RWPE2 (cell line): ENCODE data around the gene MOGAT3.

ENCODE experiments used
- ATAC-seq: fragments of 200-7000 bp; cut with Tn5 transposase; 3 replicates; pipeline ENCODE4 v1.9.1; 2021; ENCODE audit warnings: low read depth
- DNase-seq: peaks from one replicate; pipeline ENCODE4 v3.0.0-alpha.2; 2020; ENCODE audit warnings: low spot score
- H3K27ac ChIP-seq: fragments of 450-650 bp; 2 replicates; pipeline ENCODE4 v1.5.1; 2017; ENCODE audit warnings: mild to moderate bottlenecking; ENCODE audit not compliant: poor library complexity, severe bottlenecking
- H3K27me3 ChIP-seq: fragments of 250-450 bp; sonication (Bioruptor Pico); 2 replicates; pipeline ENCODE4 v1.5.1; 2021; ENCODE audit warnings: mild to moderate bottlenecking, moderate library complexity; ENCODE audit not compliant: insufficient read depth, poor library complexity, severe bottlenecking
- H3K36me3 ChIP-seq: fragments of 250-450 bp; sonication (Bioruptor Pico); 2 replicates; pipeline ENCODE4 v1.5.1; 2020; ENCODE audit warnings: low read depth, mild to moderate bottlenecking, moderate library complexity
- H3K4me1 ChIP-seq: fragments of 250-450 bp; sonication (Bioruptor Pico); 2 replicates; pipeline ENCODE4 v1.5.1; 2021; ENCODE audit warnings: mild to moderate bottlenecking, moderate library complexity; ENCODE audit not compliant: insufficient read depth, poor library complexity, severe bottlenecking
- H3K4me3 ChIP-seq: fragments of 250-450 bp; sonication (Bioruptor Pico); 2 replicates; pipeline ENCODE4 v1.5.1; 2021; ENCODE audit warnings: mild to moderate bottlenecking, moderate library complexity; ENCODE audit not compliant: severe bottlenecking
- H3K9me3 ChIP-seq: fragments of 250-450 bp; sonication (Bioruptor Pico); 2 replicates; pipeline ENCODE4 v1.5.1; 2021; ENCODE audit warnings: mild to moderate bottlenecking, moderate library complexity; ENCODE audit not compliant: severe bottlenecking
- TF ChIP-seq, protein P1 (sequence below): fragments of 450-650 bp; IDR thresholded peaks from one replicate; pipeline ENCODE4 v1.5.1; 2017; ENCODE audit warnings: mild to moderate bottlenecking, moderate library complexity; ENCODE audit not compliant: poor library complexity, severe bottlenecking

Gene MOGAT3

DNA sequence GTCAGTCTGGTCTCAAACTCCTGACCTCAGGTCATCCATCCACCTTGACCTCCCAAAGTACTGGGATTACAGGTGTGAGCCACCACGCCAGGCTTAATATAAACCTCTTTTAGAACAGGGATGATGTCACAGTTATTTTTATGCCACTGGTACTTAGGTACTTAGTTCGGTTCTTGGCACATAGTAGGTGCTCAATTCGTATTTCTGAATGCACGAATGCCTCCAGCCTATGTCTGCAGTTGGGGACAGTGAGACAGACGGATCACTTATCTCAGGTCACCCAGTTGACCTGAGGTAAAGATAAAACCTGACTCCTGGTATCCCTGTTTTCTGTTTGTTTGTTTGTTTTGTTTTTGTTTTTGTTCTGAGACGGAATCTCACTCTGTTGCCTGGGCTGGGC, 14.6 kb downstream of the MOGAT3 start:
- no peaks in the 10 kb centered on the region for H3K36me3 ChIP-seq
- H3K27ac ChIP-seq, result no peak overlapping the region
- H3K9me3 ChIP-seq, result no peaks in the 10 kb centered on the region
- ATAC-seq (no peak), DNase-seq (no peak)
- H3K4me1 ChIP-seq, result no peaks in the 10 kb centered on the region
- no peak overlapping the region for H3K4me3 ChIP-seq
- peaks cover 2% of the 10 kb centered on the region for H3K27me3 ChIP-seq
- TF ChIP-seq, protein P1, sequence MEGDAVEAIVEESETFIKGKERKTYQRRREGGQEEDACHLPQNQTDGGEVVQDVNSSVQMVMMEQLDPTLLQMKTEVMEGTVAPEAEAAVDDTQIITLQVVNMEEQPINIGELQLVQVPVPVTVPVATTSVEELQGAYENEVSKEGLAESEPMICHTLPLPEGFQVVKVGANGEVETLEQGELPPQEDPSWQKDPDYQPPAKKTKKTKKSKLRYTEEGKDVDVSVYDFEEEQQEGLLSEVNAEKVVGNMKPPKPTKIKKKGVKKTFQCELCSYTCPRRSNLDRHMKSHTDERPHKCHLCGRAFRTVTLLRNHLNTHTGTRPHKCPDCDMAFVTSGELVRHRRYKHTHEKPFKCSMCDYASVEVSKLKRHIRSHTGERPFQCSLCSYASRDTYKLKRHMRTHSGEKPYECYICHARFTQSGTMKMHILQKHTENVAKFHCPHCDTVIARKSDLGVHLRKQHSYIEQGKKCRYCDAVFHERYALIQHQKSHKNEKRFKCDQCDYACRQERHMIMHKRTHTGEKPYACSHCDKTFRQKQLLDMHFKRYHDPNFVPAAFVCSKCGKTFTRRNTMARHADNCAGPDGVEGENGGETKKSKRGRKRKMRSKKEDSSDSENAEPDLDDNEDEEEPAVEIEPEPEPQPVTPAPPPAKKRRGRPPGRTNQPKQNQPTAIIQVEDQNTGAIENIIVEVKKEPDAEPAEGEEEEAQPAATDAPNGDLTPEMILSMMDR, result no peak

DNA sequence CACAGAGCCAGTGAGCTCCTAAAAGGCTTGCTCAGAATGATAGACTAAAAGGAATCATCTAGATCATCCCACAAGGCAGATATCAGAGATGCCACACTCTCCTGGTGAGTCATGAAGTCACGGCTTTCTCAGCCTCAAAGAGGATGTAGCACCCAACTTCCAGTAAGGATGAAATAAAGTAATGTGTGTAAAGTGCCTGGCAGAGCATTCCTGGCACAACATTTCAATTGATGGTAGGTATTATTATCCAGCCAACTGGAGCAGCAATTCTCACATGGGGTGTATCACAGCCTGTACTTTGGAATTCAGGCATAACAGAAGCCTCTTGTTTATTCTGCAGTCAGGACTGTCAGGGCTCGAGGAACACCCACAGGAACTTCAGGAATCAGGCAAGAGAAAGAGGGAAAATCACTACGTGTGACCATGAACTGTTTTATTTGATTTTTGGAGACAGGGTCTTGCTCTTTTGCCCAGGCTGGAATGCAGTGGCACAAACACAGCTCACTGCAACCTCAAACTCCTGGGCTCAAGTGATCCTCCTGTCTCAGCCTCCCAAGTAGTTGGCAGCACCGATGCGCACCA, 15.5 kb downstream of the MOGAT3 start:
- peaks cover 10% of the 10 kb centered on the region for H3K27me3 ChIP-seq
- TF ChIP-seq, protein P1, result no peak
- peak; percentile 38 for ATAC-seq
- DNase-seq, result no peak
- H3K9me3 ChIP-seq, result no peaks in the 10 kb centered on the region
- H3K27ac ChIP-seq, result no peak overlapping the region
- H3K4me1 ChIP-seq, result no peaks in the 10 kb centered on the region
- H3K4me3 ChIP-seq, result no peak overlapping the region
- H3K36me3 ChIP-seq, result no peaks in the 10 kb centered on the region

- H3K27ac ChIP-seq, result no peak within 1 kb of the TSS
- no peaks in the 10 kb centered on the region for H3K9me3 ChIP-seq
- H3K27me3 ChIP-seq, result peaks cover 41% of the 10 kb centered on the region
- TF ChIP-seq, protein P1, result no peak
- ATAC-seq (no peak), DNase-seq (no peak)
- H3K4me3 ChIP-seq, result no peak within 1 kb of the TSS
- no peaks in the 10 kb centered on the region for H3K4me1 ChIP-seq
- no peaks in the 10 kb centered on the region for H3K36me3 ChIP-seq
Measured at GRCh38 chr7:101180130-101180755, 20.6 kb downstream of the MOGAT3 start, which contains the start of gene NAT16. NAT16 (minus strand) TSS chr7:101180293; CDS start chr7:101174807, 5,486 bp downstream.

- DNase-seq, result no peak
- no peaks in the 10 kb centered on the region for H3K36me3 ChIP-seq
- H3K9me3 ChIP-seq, result no peaks in the 10 kb centered on the region
- H3K4me3 ChIP-seq, result no peak overlapping the region
- H3K27me3 ChIP-seq, result peaks cover 43% of the 10 kb centered on the region
- no peaks in the 10 kb centered on the region for H3K4me1 ChIP-seq
- H3K27ac ChIP-seq, result no peak overlapping the region
- no peak for ATAC-seq
- TF ChIP-seq, protein P1, result no peak
Measured at GRCh38 chr7:101179713-101180112, 21.1 kb downstream of the MOGAT3 start.

GRCh38 chr7:101179117-101179516, 21.7 kb downstream of the MOGAT3 start:
- H3K4me1 ChIP-seq, result no peaks in the 10 kb centered on the region
- H3K27me3 ChIP-seq, result peaks cover 49% of the 10 kb centered on the region
- H3K9me3 ChIP-seq, result no peaks in the 10 kb centered on the region
- TF ChIP-seq, protein P1, result no peak
- DNase-seq (no peak), ATAC-seq (no peak)
- no peak overlapping the region for H3K27ac ChIP-seq
- H3K36me3 ChIP-seq, result no peaks in the 10 kb centered on the region
- H3K4me3 ChIP-seq, result no peak overlapping the region
